Measurements from ENCODE around the gene IRAK2. TPM values are rescaled to one million over a fixed set of nuclear protein-coding genes. Genes with fewer than 3 reads are reported as not detected.
"Not testable (repeated sequence)": the region's sequence is repeated elsewhere in the genome, so short reads cannot be mapped to it uniquely, and the experiment has no call there.

The IRAK2 gene
- total RNA-seq, 1 donor from 2014 or later = 22.0 TPM

GRCh38 chr3:10122724-10123123, 42.0 kb upstream of the IRAK2 start:
- no peak for TF ChIP-seq CTCF (conservative IDR thresholded peaks at IDR 0.05; ENCODE audit: low read depth, low read length)

DNA sequence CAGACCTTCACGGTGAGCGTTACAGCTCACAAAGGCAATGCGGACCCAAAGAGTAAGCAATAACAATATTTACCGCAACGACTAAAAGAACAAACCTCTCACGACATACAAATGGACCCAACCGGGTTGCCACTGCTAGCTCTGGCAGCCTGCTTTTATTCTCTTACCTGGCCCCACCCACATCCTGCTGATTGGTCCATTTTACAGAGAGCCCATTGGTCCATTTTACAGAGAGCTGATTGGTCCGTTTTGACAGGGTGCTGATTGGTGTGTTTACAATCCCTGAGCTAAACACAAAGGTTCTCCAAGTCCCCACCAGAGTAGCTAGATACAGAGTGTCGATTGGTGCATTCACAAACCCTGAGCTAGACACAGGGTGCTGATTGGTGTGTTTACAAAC, 28.8 kb upstream of the IRAK2 start:
- DNase-seq (ENCODE audit: low read depth); H3K4me3 ChIP-seq (ENCODE audit: low read depth, low read length): not testable (repeated sequence)

More at GRCh38 chr3:10122724-10123123, 42.0 kb upstream of the IRAK2 start:
- no peak for DNase-seq (ENCODE audit: low read depth)
- no peak overlapping the region for H3K4me3 ChIP-seq (ENCODE audit: low read depth, low read length)

DNA sequence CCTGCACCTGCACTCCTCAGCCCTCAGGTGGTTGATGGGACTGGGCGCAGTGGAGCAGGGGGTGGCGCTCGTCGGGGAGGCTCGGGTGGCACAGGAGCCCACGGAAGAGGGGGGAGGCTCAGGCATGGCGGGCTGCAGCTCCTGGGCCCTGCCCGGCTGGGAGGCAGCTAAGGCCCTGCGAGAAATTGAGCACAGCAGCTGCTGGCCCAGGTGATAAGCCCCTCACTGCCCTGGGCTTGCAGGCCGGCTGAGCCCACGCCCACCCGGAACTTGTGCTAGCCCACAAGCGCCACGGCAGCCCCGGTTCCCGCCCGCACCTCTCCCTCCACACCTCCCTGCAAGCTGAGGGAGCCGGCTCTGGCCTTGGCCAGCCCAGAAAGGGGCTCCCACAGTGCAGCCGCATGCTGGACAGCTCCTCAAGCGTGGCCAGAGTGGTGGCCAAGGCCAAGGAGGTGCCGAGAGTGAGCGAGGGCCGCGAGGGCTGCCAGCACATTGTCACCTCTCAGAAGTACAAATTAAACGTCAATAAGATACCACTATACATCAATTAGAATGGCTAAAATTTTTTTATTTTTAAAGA, 28.2 kb upstream of the IRAK2 start:
- TF ChIP-seq CTCF (conservative IDR thresholded peaks at IDR 0.05; ENCODE audit: low read depth, low read length) = no peak
- H3K4me3 ChIP-seq (ENCODE audit: low read depth, low read length) = no peak overlapping the region
- DNase-seq (ENCODE audit: low read depth) = no peak

DNA sequence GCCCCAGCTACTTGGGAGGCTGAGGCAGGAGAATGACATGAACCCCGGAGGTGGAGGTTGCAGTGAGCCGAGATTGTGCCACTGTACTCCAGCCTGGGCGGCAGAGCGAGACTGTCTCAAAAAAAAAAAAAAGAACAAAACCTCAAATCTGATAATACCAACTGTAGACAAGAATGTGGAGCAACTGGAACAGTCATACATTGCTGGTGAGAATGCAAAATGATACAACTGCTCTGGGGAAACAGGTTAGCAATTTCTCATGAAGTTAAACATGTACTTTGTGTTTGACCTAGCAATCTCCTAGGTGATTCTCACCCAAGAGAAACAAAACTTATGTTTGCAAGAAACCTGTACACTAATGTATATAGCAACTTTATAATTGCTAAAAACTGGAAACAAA, 27.5 kb upstream of the IRAK2 start:
- no peak for DNase-seq (ENCODE audit: low read depth)
- no peak for TF ChIP-seq CTCF (conservative IDR thresholded peaks at IDR 0.05; ENCODE audit: low read depth, low read length)
- H3K4me3 ChIP-seq (ENCODE audit: low read depth, low read length) = no peak overlapping the region

DNA sequence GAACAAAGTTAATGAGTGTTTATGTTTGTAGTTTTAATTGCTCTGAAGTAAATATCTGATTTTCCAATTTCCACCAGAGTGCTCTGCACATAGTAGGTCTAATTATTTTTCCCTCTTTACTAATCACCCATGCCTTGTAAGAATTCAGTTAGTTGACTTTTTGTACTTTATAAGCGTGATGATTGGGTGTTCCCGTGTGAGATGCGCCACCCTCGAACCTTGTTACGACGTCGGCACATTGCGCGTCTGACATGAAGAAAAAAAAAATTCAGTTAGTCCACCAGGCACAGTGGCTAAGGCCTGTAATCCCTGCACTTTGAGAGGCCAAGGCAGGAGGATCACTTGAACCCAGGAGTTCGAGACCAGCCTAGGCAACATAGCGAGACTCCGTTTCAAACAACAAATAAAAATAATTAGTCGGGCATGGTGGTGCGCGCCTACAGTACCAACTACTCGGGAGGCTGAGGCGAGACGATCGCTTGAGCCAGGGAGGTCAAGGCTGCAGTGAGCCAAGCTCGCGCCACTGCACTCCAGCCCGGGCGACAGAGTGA, 23.6 kb upstream of the IRAK2 start:
- no peak for TF ChIP-seq CTCF (conservative IDR thresholded peaks at IDR 0.05; ENCODE audit: low read depth, low read length)
- DNase-seq (ENCODE audit: low read depth) = no peak
- peak overlapping the region; percentile 78 for H3K4me3 ChIP-seq (ENCODE audit: low read depth, low read length)

DNA sequence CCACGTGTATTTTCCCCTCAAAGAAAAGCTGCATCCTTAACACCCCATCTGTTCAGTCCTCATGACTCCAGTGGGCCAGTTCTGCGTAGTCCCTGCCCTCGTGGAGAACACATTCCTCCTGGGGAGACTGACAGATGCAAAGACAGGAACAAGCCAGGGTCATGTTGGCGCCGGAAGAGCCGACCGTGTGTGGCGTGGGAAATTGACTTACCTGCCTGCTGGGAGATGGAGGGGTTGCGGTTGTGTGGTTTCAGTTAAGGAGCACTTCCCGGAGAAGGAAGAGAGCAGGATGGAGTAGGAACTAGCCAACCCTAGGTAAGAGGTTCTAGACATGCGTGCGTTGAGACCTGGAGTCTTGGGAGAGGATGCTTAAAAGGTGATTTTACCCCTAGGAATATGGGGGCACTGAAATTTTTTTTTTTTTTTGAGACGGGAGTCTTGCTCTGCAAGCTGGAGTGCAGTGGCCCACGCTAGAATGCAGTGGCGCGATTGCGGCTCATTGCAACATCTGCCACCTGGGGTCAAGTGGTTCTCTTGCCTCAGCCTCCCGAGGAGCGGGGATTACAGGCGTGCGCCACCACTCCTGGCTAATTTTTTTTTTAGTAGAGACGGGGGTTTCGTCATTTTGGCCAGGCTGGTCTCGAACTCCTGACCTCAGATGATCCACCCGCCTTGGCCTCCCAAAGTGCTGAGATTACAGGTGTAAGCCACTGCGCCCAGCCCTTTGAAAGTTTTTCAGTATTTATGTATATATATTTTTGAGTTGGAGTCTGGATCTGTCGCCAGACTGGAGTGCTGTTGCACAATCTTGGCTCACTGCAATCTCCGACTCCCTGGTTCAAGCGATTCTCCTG, 21.8 kb upstream of the IRAK2 start:
- peak overlapping the region; percentile 78 for H3K4me3 ChIP-seq (ENCODE audit: low read depth, low read length)
- no peak for DNase-seq (ENCODE audit: low read depth)
- no peak for TF ChIP-seq CTCF (conservative IDR thresholded peaks at IDR 0.05; ENCODE audit: low read depth, low read length)

DNA sequence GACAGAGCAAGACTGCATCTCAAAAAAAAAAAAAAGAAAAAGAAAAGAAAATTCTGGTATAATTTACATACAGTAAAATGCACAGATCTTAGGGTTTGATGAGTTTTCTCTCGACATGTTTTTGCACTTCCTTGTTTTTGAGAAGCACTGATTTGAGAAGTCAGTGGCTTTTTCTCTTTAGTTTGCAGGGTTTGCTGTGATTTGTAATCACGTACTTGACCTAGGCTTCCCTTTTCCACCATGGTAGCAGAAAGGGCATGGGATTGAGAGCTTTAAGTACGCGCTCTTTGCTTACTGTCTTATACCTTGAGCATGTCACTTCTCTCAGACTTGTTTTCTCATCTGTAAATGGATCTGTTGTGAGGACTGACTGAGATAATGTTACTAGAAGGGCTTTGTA, 19.0 kb upstream of the IRAK2 start:
- no peak for TF ChIP-seq CTCF (conservative IDR thresholded peaks at IDR 0.05; ENCODE audit: low read depth, low read length)
- no peak overlapping the region for H3K4me3 ChIP-seq (ENCODE audit: low read depth, low read length)
- DNase-seq (ENCODE audit: low read depth) = no peak
